ENCODE data around the gene LYPD6.

DNA sequence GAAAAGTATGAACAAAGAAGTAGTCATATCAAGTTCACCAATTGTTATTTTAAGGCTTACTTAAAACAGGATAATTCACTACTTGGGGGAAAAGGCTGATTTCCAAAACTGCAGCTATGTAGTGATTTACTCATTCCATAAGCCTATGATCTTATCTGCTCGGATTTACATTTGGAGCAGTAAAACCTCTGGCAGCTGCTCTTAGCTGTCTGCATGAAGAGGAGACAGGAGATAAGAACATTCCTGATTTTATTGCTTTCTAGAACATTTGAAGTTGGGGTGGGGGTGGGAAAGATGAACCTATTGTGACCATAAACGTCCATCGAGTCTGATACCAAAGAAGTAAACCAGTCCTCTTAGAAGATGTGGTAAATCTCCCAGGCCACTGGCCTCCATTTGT is 136.2 kb downstream of the LYPD6 start:
- TF ChIP-seq, protein P1, sequence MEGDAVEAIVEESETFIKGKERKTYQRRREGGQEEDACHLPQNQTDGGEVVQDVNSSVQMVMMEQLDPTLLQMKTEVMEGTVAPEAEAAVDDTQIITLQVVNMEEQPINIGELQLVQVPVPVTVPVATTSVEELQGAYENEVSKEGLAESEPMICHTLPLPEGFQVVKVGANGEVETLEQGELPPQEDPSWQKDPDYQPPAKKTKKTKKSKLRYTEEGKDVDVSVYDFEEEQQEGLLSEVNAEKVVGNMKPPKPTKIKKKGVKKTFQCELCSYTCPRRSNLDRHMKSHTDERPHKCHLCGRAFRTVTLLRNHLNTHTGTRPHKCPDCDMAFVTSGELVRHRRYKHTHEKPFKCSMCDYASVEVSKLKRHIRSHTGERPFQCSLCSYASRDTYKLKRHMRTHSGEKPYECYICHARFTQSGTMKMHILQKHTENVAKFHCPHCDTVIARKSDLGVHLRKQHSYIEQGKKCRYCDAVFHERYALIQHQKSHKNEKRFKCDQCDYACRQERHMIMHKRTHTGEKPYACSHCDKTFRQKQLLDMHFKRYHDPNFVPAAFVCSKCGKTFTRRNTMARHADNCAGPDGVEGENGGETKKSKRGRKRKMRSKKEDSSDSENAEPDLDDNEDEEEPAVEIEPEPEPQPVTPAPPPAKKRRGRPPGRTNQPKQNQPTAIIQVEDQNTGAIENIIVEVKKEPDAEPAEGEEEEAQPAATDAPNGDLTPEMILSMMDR (IDR thresholded peaks at IDR 0.05), result no peak
- TF ChIP-seq EZH2 (IDR thresholded peaks at IDR 0.05), result no peak
- no peak for TF ChIP-seq EZH2phosphoT487 (IDR thresholded peaks at IDR 0.05)
